ENCODE measurements around the gene AQP6.

AQP6 gene

DNA sequence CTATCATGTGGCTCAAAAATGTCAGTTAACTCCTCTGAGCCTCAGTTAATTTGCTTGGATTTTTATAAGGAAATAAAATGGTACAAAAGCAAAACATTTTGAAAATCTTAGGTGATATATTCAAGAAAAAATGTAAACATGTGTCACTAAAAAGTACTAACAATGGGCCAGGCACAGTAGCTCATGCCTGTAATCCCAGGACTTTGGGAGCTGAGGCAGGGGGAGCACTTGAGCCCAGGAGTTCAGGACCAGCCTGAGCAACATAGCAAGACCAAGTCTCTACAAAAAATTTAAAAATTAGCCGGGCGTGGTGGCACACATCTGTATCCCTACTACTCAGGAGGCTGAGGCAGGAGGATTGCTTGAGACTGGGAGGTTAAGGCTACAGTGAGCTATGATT is 25.7 kb downstream of the AQP6 start:
- DNase-seq (ENCODE audit: low spot score) = no peak

GRCh38 chr12:50003595-50003994 is 30.8 kb downstream of the AQP6 start:
- DNase-seq (ENCODE audit: low spot score) = no peak

- DNase-seq (ENCODE audit: low spot score) = no peak
Measured at GRCh38 chr12:50004696-50005095, 31.9 kb downstream of the AQP6 start.

DNA sequence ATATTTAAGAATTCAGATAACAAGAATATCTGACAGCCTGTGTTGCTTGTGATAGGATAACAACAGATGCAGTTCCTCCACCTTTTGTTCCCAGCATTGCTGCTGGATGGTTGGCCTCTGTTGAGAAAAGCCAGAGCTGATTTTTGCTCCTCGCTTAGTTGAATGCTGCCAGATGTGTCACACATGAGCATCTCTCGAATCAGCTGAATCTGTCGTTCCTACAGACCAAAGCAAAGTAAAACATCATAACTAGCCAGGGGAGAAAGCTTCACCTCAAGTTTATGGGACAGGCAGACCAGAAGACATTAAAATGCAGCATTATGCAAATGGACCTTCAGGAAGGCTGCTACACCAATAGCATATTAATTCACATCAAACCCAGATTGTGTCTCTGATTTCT is 32.4 kb downstream of the AQP6 start:
- no peak for DNase-seq (ENCODE audit: low spot score)

GRCh38 chr12:50006280-50006679 is 33.5 kb downstream of the AQP6 start:
- no peak for DNase-seq (ENCODE audit: low spot score)

DNA sequence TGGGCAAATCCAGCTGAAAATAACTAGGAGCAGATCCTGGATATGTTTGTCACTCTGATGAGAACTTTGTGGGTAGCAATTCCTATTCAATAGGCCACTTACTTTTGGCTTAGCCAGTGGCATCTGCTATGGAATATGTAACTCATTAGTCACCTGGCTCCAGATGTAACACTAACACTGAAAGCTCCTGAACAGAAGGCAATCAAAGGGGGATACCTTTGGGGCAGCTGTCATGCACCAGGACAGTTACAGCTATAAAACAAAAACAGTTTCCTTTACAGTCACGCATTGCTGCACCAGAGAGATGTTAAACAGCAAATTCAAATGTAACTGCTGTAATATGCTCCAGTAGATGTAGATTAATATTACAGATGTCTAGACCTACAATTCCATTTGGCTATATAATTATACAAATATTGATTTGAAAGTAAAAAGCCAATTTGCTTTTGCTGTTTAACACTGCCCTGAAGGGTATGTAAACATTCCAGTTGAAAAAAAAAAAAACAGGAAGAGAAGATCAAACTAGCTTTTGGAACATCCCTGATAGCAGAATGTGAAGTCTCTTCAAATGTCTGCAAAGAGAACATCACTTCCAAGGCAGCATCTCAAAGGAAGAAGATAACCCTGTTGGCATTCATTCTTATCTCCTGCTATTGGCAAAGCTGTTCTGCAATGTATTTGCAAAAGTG is 34.2 kb downstream of the AQP6 start:
- no peak for DNase-seq (ENCODE audit: low spot score)

GRCh38 chr12:50013361-50014147 is 40.8 kb downstream of the AQP6 start:
- no peak for DNase-seq (ENCODE audit: low spot score)

- no peak for DNase-seq (ENCODE audit: low spot score)
Measured at GRCh38 chr12:50014342-50014741, 41.6 kb downstream of the AQP6 start.

GRCh38 chr12:50016501-50017475 is 44.0 kb downstream of the AQP6 start:
- no peak for DNase-seq (ENCODE audit: low spot score)

- DNase-seq (ENCODE audit: low spot score) = no peak
Measured at GRCh38 chr12:50017641-50018040, 44.9 kb downstream of the AQP6 start.

- no peak for DNase-seq (ENCODE audit: low spot score)
Measured at GRCh38 chr12:50018154-50018553, 45.4 kb downstream of the AQP6 start.

- no peak for DNase-seq (ENCODE audit: low spot score)
Measured at GRCh38 chr12:50018968-50019367, 46.2 kb downstream of the AQP6 start.

- no peak for DNase-seq (ENCODE audit: low spot score)
Measured at GRCh38 chr12:50019524-50019923, 46.8 kb downstream of the AQP6 start.

DNA sequence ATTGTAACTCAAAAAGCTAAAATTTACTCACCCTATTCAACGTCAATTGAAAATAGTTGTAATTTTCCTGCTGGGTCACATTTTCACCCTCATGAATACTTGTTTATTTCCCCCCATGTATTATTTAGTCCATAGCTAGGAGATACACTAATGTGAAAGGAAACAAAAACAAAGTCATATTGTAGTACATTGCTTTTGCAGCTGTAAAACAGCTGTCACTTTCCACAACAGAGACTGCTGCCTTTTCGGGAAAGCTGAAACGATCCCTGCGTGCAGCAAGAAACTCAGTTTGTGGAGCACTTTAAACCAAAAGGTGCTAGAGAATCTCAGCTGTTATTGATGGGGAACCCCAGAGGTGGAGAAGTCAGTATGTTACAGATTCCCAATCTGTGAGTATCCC is 48.3 kb downstream of the AQP6 start:
- DNase-seq (ENCODE audit: low spot score) = no peak

DNA sequence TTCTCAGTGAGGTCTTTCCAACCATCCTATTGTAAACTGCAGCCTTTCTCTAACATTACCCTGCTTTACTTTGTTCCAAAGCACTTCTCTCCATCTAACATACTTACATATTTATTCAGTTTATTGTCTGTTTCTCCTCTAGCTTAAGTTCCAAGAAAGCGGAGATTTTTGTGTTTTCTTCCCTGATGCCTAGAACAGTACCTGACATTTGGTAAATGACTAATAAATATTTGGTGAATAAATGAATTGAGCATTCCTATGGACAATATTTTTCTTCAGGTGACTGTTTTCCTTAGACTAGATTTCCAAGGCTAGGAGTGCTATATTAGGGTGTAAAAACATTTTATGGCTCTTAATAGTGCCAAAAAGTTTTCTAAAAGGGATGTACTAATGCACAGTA is 50.2 kb downstream of the AQP6 start:
- no peak for DNase-seq (ENCODE audit: low spot score)

- DNase-seq (ENCODE audit: low spot score) = no peak
Measured at GRCh38 chr12:50024227-50024626, 51.5 kb downstream of the AQP6 start.

- no peak for DNase-seq (ENCODE audit: low spot score)
Measured at GRCh38 chr12:50024805-50025186, 52.0 kb downstream of the AQP6 start.

GRCh38 chr12:50025187-50026059 is 52.7 kb downstream of the AQP6 start, which contains the start of gene RACGAP1:
Gene RACGAP1, minus strand, starts transcription at chr12:50025494. Its CDS starts 8,779 bp downstream, at chr12:50016715.
- DNase-seq (ENCODE audit: low spot score) = peak; percentile 94

DNA sequence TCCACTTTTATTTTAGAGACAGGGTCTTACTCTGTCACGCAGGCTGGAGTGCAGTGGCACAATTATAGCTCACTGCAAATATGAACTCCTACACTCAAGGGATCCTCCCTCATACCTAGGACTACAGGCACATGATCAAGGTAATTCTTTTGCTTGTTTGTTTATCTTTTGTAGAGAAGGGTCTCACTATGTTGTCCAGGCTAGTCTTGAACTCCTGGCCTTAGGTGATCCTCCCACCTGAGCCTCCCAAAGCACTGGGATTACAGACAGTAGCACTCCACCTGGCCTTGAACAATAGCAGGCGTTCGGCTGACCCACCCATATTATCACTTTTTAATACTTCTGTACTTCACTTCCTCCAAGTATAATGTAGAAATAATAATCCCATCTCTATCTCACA is 53.9 kb downstream of the AQP6 start:
- no peak for DNase-seq (ENCODE audit: low spot score)
